ENCODE results near the gene CDC45.

The CDC45 gene

DNA sequence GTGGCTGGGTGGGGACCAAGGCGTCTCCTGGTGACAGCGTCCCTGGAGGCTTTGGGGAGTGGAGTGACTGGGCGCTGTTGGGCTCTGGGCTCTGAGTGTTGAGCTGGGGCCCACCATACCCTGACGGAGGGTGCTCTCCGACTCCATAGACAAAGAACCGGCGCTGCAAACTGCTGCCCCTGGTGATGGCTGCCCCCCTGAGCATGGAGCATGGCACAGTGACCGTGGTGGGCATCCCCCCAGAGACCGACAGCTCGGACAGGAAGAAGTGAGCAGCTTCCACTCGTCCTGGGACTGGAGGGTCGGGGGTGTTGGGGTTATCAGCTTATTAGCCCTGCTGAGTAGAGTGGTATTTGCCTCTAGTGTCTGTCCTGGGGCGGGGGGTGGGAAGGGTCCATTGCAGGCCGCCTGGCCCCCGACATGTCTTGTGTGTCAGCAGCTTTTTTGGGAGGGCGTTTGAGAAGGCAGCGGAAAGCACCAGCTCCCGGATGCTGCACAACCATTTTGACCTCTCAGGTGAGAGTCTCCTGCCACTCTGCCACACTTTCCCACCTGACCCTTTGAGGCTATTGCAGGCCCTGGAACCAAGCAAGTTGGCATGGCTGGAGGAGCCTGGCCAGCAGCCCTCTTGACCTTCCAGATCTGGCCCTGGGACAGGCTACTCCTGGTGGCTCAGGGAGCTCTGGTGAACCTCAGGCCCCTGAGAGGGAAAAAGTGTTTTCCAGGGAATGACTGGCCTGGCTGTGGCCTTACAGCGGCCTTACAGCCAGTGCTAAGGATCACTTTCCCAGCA lies 36.9 kb downstream of the CDC45 start:
- no peak for DNase-seq (ENCODE audit: low read depth)

DNA sequence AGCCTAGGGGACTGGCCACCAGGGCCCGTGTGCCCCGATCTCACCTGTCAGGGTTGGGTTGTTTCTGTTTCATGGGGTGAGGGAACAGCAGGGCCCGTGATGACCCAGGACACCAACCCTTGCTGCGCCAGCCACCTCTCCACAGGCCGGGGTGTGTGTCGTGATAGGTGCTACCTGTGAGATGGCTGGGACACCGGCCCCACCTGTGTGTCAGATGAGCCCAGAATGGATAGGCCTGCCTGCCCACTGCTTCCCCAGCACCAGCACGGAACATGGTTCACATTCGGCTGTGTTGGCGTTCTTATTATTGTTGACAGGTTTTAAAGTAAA lies 37.4 kb downstream of the CDC45 start:
- DNase-seq (ENCODE audit: low read depth), result no peak

DNA sequence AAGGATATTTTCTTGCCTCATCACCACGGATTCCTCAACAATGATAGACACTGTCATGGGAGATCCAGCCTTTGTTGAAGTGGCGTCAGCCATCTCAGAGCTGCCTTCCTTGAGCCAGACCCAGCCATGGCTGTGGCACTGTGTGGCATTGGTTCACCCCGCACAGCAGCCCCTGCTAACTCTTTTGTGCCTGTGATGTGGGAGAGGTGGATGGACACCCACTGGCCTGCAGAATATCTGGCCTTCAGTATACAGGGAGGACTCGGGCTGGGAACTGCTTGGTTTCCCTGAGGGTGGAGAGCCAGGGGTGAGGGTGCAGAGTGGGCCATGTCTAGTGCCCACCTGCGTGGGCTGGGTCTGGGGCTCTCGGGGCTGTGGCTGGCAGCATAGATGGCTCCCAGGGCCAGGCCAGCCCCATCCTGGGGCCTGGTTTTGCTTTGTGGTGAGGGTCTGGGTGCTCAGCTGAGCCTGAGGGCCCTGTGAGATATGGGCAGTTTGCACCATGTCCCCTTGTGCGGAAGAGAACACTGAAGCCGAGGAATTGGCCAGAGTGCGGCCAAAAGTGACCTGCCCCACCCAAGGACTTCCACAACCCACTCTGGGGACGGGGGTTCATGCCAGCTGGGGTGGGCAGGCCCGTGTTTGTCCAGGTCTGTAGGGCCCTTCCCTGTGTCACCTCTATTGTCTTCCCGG lies 38.3 kb downstream of the CDC45 start:
- no peak for DNase-seq (ENCODE audit: low read depth)

DNA sequence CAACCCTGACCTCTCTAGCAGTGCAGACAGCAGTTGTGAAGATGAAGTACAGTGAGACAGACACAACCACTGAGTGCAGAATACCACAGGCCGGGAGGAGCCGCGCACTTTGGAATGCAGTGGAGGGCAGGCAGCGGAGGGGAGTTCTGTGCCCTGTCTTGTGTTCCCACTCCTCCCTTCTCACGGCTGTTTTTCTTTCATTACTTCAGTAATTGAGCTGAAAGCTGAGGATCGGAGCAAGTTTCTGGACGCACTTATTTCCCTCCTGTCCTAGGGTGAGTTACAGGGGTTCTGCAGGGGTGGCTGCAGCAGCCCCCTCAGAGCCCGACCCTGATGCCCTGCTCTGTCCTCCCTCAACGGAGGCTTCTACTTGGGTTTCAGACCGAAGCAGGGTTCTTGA lies 38.9 kb downstream of the CDC45 start:
- DNase-seq (ENCODE audit: low read depth), result no peak

DNA sequence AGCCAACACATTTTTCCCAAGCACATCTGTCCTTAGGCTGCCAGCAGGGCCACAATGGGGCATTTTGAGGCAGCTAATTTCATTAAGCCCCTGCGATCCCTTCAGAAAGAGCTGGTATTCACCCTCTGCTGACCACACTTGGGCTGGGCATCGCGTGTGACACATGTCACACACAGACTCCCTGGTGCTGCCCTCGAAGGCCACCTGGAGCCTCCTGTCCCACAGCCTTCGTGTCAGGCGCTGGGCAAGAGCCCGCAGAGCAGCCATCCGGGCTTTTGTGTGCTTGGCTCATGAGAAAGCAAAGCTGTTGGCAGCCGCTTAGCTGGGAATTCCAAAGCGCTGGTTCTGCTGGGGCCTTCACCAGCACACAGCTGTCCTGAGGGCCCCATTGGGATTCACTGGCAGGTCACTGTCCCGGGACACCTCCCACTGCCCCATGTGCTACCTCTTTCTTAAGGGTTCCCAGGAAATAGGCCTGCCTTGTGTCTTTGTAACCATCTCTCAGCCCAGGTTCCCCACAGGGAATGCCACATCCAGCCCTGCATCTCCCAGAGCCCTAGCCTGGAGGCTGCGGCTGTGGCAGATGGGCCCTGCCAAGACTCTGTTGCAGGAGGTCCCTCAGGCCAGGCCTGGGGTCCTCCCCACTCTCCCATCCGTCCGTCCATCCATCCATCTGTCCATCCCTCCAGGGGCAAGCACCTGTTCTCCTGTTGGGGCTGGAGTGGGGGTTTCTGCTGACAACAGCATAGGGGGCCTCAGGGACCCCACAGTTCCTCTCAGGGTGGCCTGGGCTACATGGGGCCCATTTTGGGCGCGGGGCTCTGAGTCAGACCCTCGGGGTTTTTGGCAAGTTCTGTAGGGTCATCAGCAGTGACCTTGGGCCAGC lies 39.6 kb downstream of the CDC45 start:
- DNase-seq (ENCODE audit: low read depth), result no peak

DNA sequence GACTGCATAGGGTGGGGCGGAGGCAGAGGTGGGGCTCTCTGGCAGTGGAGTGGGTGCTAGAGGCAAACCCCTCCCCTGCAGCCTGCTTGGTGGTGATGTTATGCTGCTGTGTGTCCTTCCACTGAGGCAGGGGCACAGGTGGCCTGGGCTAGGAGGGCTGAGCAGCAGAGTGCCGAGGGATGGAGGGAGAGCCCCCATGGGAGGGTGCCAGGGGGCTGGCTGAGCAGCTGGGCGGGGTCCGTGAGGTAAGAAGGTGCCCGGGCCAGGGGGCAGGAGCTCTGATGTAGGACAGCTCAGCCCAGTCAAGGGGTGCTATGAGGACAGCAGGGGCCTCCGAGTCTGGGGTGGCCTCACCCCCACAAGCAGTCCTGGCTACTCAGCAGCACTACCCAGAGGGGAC lies 40.3 kb downstream of the CDC45 start:
- no peak for DNase-seq (ENCODE audit: low read depth)

DNA sequence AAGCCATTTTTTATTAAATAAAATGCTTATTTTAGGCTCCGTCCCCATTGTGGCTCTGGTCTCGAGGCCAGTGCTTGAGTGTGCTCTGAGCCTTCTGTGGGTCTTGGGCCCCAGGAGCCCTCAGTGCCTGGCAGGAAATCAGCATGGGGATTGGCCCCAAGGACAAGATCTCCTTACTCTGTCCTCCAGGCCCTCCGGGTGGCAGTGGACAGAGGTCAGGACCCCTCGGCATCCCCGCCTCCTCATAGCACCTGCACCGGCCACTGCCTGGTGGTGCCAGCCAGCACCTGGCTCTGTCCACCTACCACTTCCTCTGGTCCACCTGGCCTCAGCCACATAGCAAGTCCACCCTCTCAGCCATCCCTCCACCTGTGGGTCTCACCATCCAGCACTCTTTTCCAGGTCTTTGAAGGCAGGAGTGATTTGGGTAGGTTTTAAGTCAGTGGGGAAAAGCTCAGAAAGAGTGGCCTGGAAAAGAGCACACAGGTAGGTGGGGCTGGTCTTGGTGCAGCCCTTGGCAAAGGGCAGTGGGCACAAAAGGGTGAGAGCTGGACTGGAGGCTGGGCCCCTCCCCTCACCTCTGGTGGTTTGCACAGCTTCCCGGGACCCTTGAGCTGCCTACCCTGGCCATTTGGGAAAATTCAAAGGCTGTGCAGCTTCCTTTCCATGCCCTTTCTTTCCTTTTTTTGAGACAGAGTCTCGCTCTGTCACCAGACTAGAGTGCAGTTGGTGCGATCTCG lies 41.0 kb downstream of the CDC45 start:
- DNase-seq (ENCODE audit: low read depth), result no peak

DNA sequence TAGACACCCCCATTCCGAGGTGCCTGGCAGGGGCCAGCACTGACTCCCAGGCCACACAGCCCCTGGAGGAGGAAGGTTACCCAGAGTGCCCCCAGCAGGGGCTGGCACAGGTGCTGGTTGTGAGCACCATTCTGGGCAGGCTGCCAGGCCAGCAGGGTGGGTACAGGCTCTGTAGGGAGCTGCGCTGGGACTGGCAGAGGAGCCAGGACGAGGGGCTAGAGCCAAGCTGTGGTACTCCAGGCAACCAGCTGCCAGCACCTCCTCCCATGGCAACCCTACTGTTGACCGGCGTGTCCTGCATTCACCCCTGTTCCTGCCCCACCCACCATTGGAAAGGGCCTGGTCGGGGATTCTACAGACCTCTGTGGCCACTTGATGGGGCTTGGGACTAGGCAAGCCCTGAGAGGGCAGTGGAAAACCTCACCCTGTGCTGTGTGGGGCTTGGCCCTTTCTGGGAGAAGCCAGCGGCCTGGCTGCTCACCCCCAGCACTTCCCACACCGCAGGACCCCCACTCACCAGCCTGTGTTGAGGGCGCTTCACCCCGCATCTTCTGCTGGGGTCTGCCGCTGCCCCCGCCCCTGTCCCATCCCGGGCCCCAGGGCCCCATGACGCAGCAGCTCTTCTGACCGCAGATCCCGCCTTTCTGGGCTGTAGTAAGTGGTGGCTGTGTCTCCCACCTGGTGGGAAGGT lies 42.6 kb downstream of the CDC45 start:
- no peak for DNase-seq (ENCODE audit: low read depth)

DNA sequence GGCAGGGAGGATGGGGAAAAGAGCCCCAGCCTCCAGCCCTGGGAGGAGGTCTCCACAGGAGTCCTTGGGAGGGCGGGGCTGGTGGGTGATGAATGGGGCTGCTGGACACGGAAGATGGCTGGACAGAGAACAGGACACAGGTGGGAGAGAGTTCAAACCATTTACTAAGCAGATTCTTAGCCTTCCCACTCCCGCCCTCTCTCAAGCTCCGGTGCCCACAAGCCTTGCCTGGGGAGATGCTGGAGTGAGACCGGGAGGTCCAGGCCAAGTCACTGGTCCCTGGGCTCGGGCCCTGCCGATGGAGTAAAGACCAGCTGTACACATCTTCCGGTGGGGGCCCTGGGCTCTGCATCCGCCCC lies 43.1 kb downstream of the CDC45 start:
- DNase-seq (ENCODE audit: low read depth), result no peak

DNA sequence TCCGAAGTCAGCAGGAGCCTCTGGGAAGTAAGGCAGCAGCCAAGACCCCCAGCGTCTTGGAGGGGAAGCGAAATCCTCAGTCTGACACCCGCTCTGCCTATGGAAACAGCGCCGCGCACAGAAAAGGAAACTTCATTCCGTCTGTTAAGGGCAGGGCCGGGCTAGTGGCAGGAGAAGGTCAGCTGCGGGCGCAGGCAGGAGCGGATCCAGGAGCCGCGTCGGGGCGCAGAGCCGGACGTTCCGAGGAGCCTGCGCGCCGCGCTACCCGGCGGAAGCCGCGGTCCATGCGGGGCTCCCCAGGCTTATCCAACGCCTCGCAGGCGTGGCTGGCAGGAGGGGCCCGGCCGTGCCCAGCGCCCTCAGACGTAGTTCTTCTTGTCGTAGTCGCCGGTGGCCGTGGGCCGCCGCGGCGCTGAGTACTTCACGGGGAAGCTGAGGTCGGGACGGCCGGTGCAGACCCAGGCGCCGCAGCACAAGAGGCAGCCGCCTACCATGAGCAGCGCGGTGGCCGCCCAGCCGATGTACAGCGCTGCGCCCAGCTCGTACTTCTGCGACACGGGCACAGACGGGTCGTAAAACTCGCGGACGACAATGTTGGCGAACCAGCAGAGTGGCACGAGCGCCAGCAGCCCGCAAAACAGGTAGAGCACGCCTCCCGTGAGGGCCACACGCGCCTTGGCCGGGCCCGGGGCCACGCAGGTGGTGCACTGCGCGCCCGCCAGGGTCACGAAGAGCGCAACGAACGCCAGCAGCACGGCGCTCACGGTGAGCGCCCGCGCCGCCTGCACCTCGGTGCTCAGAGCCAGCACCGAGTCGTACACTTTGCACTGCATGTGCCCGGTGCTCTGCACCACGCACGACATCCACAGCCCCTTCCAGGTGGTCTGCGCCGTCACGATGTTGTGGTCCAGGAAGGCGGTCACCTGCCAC lies 43.8 kb downstream of the CDC45 start:
- DNase-seq (ENCODE audit: low read depth), result no peak

DNA sequence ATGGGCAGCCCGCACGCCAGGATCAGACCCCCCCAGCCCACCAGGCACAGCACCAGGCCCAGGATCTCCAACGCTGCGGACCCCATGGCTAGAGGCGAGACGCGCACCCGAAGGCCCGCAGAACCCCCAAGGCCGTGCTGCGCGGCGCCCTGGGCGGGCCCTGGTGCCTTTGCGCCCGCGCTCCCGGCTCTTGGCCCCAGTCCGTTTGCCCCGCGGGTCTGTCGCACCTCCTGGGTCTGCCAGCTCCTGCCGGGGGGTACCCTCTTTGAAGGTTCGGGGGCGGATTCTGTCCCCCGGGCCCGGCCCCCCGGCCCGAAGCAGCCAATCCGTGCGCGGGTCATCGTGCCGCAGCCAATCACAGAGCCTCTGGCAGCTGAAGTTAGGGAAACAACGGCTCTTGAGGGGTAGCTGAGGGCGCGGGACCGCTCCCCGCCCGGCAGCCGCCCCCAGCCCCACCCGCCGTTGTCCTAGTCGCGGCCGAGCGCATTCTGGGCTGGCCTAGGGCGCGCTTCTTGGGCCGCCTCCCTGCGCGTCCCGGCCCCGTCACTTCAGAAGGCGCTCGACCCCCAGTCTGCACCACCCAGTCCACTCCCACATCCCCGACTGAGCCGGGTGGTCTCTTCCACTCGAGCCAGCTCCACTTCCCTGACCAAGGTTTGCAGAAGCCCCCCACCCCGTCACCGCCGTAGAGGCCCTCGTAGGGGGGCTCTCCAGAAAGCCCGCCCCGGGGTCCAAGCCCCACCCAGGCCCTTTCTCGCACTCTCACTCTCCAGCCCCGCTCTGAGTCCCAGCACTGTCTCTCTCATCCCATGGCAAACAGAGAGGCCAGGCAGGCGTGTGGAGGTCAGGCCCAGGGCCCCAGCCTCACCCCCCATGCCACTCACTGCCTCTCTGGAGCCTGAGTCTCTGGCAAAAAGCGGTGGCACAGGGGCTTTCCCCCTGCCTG lies 44.7 kb downstream of the CDC45 start, which contains the start of gene CLDN5:
CLDN5 (minus strand) TSS at position 241 of the 946 bp plus-strand sequence; CDS start at position 86, 155 bp downstream.
- no peak for DNase-seq (ENCODE audit: low read depth)

DNA sequence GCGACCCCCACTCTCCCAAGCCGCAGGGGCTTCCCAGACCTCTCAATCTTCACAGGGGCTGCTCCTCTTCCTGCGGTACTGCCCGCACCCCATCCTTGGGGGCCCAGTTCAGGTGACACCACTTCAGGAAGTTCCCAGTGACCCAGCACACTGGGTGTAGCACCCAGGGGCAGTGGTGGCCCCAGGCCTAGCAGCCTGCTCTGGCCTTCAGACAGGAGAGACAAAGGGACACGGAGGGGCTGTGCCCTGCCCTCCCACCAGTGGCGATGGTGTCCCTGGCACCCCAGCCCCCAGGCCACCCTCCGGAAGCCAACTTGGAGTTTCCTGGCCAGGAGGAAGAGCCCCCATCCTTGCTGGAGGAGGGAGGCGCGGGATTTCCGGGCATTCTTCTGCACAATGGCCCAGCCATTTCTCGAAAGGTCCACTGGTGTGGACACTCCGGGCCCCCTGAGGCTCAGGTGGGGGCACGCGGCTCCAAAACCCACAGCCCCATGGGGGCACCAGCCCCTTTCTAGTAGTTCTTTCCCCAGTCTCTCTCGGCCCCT lies 45.5 kb downstream of the CDC45 start:
- no peak for DNase-seq (ENCODE audit: low read depth)

DNA sequence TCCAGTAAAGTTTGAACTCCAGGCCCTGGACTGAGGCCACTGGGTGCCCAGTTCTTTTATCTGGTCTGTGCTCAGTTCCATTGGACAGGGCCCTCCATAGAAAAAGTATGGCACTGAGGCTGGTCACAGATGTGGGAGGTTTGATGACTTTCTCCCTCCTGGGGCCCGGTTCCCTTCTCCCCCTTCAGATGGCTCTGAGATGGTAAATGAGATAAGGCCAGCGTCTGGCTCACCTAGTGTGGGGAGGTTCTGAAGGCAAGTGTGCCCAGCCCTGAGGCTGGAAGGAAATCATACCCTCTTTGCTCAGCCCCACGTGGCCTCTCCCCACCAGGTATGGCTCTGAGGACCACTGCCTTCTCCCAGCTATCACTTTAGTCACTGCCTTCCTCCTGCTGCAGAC lies 45.9 kb downstream of the CDC45 start:
- no peak for DNase-seq (ENCODE audit: low read depth)

DNA sequence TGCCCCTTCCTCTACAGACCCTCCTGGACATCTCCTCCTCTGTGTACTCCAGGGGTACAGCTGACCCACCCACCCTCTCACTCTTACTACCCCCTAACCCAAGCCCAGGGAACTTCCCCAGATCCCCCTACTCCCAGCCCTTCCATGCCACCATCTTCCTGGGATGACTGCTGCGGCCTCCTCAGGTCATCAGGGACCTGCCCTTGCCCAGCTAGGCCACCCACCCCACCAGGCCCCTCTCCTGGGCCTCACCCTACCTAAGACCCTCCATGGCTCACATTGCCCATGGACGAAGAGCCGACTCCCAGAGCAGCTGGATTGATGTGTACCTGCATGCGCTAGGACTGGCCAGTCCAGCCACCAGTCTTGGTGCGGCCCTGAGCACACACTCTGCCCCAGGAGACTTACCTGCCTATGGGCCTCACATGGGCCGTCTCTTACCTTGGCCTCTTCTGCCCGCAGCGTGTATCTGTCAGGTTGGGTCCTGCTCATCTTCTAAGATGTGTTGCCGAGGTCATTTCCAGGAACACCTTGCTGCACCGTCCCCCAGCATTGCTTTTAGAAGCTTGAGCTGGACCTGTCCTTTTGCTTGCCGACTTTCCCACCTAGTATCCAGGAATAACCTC lies 46.5 kb downstream of the CDC45 start:
- no peak for DNase-seq (ENCODE audit: low read depth)

DNA sequence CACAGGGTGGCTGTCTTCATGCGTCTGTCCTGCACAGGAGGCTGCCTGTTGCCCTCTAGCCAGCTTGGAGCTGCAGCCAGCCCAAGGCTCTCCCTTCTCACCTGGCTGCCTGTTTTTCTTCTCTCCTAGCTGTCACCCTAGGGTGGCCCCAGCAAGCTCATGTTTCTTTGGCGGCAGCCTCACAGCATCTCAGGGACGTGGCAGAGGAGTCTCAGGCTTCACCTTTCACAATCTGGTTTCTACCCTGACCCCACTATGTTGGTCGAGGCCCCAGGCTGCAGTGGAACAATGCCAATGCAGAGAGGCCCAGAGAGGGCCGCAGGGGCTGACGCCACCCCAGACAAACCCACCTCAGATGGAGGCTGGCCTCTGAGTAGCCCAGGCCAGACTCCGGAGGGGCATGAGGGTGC lies 47.0 kb downstream of the CDC45 start:
- no peak for DNase-seq (ENCODE audit: low read depth)

DNA sequence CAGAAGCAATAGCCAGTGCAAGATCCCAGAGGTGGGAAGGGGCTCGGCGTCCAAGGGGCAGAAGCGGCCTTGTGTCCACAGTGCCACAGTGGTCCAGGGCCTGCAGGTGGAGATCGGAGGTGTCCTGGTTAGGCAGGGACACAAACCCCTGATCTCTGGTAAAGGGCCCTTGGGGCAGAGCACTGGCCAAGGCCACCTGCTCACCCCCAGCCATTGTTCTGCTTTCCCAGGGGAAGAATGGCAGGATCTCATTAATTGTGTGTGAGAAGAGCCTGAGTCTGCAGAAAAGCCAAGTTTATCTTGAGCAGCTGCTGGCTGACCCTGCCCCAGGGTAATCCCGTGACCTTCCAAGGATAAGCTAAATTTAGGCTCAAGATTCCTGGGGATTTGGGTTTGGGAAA lies 47.6 kb downstream of the CDC45 start:
- DNase-seq (ENCODE audit: low read depth), result no peak

DNA sequence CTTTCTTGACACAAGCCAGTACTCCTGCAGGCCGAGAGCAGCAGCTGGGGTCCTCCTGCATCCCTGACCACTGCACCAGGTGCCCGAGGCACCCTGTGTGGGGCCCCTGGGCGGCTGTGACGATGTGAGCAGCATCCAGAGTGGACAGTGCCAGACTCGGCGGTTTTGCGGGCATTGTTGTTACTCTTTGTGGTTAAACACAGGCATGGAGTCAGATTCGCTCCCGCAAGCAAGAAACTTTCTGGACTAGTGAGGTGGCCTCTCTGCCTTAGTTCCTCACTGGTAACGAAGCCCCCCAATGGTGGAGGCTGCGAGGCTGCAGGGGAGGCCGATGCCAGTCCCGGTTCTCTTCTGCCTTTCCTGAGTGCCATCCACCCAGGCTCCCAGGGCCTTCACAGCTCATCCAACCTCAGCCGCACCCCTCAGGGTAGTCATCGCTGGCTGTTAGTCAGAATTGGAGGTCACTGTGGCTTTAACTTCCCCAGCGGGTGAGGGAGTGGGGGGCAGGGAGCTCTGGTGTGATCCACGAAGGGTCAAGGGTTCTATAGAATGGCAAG lies 48.2 kb downstream of the CDC45 start:
- no peak for DNase-seq (ENCODE audit: low read depth)

DNA sequence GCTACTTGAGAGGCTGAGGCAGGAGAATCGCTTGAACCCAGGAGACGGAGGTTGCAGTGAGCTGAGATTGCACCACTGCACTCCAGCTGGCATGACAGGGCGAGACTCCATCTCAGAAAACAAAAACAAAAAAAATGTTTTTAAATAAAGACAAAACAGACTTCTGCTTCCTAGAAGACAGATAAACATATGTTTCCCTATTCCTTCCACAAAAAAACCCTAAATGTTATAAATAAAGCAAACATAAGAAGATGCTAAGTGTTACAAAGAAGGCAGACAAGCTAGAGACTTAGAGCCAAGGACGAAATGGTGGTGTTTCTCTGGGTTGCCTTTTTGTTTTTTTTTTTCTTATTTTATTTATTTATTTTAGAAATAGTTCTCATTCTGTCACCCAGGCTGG lies 50.1 kb downstream of the CDC45 start:
- no peak for DNase-seq (ENCODE audit: low read depth)

All from activated T-helper 1 cell treated with Interleukin-2 at 50 U/mL for 16 hours (primary cell).